ENCODE results near the gene APOBR.

Gene APOBR

DNA sequence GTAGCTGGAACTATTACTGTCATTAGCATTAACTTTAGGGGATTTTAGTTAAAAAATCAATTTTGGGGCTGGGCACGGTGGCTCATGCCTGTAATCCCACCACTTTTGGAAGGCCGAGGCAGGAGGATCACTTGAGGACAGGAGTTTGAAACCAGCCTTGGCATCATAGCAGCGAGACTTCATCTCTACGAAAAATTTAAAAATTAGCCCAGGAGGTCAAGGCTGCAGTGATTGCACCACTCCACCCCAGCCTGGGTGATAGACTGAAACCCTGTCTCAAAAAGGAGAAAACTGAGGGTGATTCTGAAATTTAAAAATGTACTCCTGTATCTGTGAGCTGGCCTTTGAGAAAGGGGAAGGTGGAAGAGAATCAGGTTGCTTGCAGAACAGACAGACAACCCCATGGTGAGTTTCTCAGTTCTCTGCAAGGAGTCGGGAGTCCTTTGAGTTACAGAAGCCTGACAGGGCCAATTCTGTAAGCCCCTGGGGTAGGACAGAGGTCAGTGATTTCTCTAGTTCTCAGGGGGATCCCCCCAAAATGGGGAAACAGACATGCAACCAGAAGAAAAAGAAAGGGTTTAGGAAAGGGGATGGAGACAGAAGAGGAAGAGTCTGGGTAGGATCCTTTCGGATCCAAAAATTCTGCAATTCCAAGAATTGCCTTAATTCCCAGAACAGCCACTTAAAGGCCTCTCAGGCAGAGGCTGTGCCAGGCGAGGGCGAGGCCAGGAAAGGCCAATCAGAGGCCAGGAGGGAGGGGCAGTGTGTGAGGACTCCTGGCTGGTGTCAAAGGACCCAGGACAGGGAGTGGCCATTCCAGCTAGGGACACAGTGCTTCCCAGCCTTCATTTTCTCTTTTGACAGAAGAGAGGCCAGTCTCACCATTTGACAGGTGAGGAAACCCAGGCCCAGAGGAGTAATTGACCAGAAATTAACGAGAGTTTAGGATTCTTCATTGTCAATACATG lies 37.6 kb downstream of the APOBR start:
- in situ Hi-C loops (cut with MboI; ENCODE audit: low pct_unique_long_range_greater_than_20kb, low sequenced_read_pairs, unreplicated experiment): loop anchor here (25.0 kb wide), 1 partner anchor 220 kb away; no protein-coding TSS in a partner anchor
- no peak for DNase-seq (ENCODE audit: low spot score)
- no peak for TF ChIP-seq CTCF (IDR thresholded peaks at IDR 0.05; ENCODE audit: extremely low read depth, insufficient read depth, missing control alignments)

DNA sequence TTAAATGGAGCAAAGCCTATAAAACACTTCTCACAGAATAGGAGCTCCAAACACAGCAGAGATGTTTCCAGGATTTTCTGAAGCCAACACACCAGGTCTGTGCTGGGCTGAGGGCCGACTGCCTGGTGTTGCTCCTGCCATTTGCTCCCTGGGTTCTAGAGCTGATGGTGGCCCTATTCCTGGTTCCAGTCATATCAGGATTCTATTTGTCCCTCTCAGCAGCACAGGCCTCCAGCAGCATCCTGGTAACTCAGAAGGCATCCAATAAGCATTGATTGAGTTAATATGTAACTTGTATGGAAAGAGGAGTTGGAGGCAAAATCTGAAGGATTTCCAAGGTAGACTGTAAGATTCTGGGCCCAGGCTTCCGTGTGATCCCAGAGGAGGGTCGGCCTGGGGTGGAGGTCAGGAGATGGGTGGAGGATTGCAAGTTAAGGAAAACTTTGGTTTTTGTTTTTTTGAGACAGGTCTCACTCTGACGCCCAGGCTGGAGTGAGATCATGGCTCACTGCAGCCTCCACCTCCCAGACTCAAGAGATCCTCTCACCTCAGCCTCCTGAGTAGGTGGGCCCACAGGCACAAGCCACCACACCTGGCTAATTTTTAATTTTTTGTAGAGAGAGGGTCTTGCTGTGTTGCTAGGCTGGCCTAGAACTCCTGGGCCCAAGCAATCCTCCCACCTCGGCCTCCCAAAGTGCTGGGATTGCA lies 38.7 kb downstream of the APOBR start:
- DNase-seq (ENCODE audit: low spot score): no peak
- in situ Hi-C loops (cut with MboI; ENCODE audit: low pct_unique_long_range_greater_than_20kb, low sequenced_read_pairs, unreplicated experiment): loop anchor here (25.0 kb wide), 1 partner anchor 221 kb away; no protein-coding TSS in a partner anchor
- TF ChIP-seq CTCF (IDR thresholded peaks at IDR 0.05; ENCODE audit: extremely low read depth, insufficient read depth, missing control alignments): no peak

DNA sequence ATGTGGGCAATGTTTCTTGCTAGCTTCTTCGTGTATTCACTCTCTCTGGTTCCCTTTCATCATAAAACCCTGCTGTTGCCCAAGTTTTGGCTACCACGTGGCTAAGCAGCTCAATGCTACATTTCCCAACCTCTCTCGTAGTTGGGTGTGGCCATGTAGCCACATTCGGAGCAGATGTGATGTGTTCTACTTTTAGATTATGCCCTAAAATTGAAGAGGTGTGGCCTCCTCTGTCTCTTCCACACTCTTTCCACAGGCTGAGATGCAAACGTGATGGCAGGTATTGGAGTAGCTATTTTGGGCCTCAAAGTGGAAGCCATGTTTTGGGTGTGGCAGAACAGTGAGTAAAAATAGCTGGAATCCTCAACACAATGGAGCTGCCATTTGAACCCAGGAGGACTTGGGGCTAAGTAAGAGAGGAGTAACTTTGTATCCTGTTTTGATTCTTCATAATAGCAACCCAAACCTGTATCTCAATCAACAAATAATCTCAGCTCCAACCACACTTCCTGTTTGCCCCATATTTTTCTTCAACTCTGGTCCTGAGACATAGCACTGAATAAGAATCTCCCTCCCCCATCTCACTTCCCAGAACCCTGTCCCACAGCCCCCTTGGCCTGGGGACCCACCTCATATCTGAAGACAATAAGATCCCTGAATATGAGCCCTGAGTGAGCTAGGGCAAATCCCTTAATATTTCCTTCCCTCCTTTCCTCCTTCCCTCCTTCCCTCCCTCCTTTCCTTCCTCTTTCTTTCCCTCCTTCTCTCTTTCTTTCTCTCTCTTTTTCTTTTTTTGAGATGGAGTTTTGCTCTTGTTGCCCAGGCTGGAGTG lies 40.3 kb downstream of the APOBR start:
- no peak for DNase-seq (ENCODE audit: low spot score)
- no peak for TF ChIP-seq CTCF (IDR thresholded peaks at IDR 0.05; ENCODE audit: extremely low read depth, insufficient read depth, missing control alignments)
- in situ Hi-C loops (cut with MboI; ENCODE audit: low pct_unique_long_range_greater_than_20kb, low sequenced_read_pairs, unreplicated experiment): loop anchor here (25.0 kb wide), 1 partner anchor 222 kb away; no protein-coding TSS in a partner anchor

DNA sequence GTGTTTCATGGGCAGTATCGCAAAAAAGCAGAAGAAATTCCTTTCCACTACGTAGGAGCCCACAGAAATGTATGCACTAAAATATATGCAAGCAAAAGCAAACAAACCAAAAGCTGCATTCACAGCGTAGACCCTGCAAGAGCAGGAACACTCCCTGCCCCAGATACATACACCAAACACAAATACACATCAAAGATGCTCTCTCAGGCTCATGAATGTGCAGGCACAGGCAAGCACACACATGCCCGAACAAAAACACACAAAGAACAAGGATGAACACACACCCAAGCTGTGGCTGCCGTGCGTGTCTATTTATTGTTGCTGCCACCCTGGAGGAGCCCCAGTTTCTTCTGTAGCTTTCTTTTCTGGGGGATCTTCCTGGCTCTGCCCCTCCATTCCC lies 42.6 kb downstream of the APOBR start:
- TF ChIP-seq CTCF (IDR thresholded peaks at IDR 0.05; ENCODE audit: extremely low read depth, insufficient read depth, missing control alignments): no peak
- in situ Hi-C loops (cut with MboI; ENCODE audit: low pct_unique_long_range_greater_than_20kb, low sequenced_read_pairs, unreplicated experiment): loop anchor here (25.0 kb wide), 1 partner anchor 225 kb away; no protein-coding TSS in a partner anchor
- DNase-seq (ENCODE audit: low spot score): no peak

- DNase-seq (ENCODE audit: low spot score): no peak
- TF ChIP-seq CTCF (IDR thresholded peaks at IDR 0.05; ENCODE audit: extremely low read depth, insufficient read depth, missing control alignments): no peak
- in situ Hi-C loops (cut with MboI; ENCODE audit: low pct_unique_long_range_greater_than_20kb, low sequenced_read_pairs, unreplicated experiment): loop anchor here (25.0 kb wide), 1 partner anchor 226 kb away; no protein-coding TSS in a partner anchor
These were observed 43.7 kb downstream of the APOBR start for GRCh38 chr16:28537964-28538732.
